ENCODE data around the gene L1CAM. TPM values are rescaled to one million over a fixed set of nuclear protein-coding genes. Genes with fewer than 3 reads are reported as not detected.

Gene L1CAM
- total RNA-seq, 1 donor from 2014 or later: 11.0 TPM

DNA sequence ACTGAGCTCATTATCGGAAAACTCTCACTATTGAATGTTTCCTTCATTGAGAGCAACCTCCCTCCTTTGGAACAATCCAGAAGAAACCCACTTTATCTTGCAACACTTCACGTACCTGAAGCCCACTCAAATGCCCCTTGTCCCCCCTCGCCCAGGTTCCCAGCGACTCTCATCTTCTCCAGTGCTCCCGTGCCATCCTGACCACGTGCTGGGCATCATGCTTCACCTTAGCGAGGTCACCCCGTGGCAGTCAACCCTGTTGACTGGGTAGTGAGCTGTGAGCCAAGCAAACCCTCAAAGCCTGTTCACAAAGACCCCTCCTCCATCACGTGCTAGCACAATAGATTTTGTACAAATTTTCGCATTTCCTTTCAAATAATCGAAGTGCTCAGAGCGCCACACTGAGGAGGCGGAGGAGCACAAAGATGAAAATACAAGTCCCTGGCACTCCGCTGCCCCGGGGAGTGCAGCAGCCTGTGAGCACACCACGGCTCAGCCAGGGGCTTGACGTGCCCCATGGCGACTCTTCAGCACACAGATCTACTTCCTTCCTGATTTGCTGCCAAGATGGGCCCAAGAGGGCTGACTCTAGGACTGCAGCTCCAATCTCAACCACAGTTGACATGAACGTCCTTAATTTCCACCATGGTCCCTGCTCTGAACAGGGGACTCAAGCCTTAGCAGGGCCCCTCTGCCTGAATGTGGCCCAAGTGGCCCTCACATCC, 71.2 kb downstream of the L1CAM start:
- TF ChIP-seq, protein P1, sequence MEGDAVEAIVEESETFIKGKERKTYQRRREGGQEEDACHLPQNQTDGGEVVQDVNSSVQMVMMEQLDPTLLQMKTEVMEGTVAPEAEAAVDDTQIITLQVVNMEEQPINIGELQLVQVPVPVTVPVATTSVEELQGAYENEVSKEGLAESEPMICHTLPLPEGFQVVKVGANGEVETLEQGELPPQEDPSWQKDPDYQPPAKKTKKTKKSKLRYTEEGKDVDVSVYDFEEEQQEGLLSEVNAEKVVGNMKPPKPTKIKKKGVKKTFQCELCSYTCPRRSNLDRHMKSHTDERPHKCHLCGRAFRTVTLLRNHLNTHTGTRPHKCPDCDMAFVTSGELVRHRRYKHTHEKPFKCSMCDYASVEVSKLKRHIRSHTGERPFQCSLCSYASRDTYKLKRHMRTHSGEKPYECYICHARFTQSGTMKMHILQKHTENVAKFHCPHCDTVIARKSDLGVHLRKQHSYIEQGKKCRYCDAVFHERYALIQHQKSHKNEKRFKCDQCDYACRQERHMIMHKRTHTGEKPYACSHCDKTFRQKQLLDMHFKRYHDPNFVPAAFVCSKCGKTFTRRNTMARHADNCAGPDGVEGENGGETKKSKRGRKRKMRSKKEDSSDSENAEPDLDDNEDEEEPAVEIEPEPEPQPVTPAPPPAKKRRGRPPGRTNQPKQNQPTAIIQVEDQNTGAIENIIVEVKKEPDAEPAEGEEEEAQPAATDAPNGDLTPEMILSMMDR (IDR thresholded peaks at IDR 0.05): no peak
- ChIA-PET CTCF (no interaction called here), POLR2A (no interaction called here)
- H3K36me3 Mint-ChIP-seq (ENCODE audit: low read depth): no peaks in the 10 kb centered on the region
- H3K4me3 Mint-ChIP-seq: no peak overlapping the region
- ATAC-seq (ENCODE audit: low read depth) (no peak), DNase-seq (no peak)
- no peaks in the 10 kb centered on the region for H3K9me3 Mint-ChIP-seq
- H3K27ac Mint-ChIP-seq: peak overlapping the region; percentile 35
- intact Hi-C loops (cut with micrococcal nuclease): loop anchor here (5.0 kb wide), 1 partner anchor 113 kb away; the partner anchor contains the start of gene ARHGAP4
- H3K4me1 Mint-ChIP-seq: peaks cover 7% of the 10 kb centered on the region
- peaks cover 12% of the 10 kb centered on the region for H3K27me3 Mint-ChIP-seq

DNA sequence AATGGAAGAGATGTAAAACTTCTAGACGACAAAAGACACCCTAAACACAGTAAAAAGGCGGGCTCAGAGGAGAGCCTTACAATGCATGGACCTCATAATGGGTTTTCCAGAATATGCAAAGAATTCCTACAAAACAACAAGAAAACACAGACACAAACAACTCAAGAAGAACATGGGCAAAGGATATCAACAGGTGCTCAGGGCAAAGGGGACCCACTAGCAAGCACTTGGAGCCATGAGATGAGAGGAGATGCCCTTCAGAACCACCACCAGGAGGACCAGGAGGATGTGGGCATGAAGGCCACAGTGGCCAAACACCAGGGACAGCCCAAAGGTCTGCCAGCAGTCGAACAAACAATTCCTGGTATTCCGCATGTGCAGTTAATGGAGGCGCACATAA, 72.8 kb downstream of the L1CAM start:
- TF ChIP-seq, protein P1 (IDR thresholded peaks at IDR 0.05): no peak
- Mint-ChIP-seq H3K27me3 (peaks cover 8% of the 10 kb centered on the region), H3K4me1 (peaks cover 7% of the 10 kb centered on the region), H3K9me3 (no peaks in the 10 kb centered on the region), H3K4me3 (no peak overlapping the region), H3K27ac (no peak overlapping the region), H3K36me3 (ENCODE audit: low read depth) (no peaks in the 10 kb centered on the region)
- intact Hi-C loops (cut with micrococcal nuclease): no loop called here
- ATAC-seq (ENCODE audit: low read depth) (no peak), DNase-seq (no peak)
- ChIA-PET CTCF (no interaction called here), POLR2A (no interaction called here)

DNA sequence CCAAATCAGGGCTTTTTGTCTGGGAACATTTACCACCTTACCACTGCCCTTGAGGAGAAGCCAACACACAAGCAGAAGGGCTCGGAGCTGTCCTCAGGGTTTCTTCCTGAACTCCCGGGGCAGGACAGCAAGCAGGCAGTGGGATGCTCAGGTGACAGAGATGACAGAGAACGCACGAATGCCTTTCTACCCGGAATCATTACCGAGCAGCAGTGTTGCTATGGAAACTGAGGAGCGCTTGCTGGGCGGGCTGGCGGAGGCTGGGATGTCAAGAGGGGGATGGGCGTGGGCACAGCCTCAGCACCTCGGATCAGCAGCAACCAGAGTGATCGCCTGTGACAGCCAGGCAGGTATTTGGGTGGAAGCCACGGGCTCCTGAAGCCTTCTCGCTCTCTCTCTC, 73.8 kb downstream of the L1CAM start:
- Mint-ChIP-seq H3K27ac (no peak overlapping the region), H3K4me1 (peaks cover 7% of the 10 kb centered on the region), H3K4me3 (no peak overlapping the region), H3K36me3 (ENCODE audit: low read depth) (no peaks in the 10 kb centered on the region), H3K9me3 (no peaks in the 10 kb centered on the region), H3K27me3 (peaks cover 8% of the 10 kb centered on the region)
- ChIA-PET POLR2A (no interaction called here), CTCF (no interaction called here)
- TF ChIP-seq, protein P1 (IDR thresholded peaks at IDR 0.05): no peak
- ATAC-seq (ENCODE audit: low read depth) (no peak), DNase-seq (no peak)
- intact Hi-C loops (cut with micrococcal nuclease): no loop called here

Other genes with a start within 250 kb of the L1CAM start
- gene DUSP9, start 239.0 kb downstream of the L1CAM start, total RNA-seq: 0.10 TPM in 1 of 2 replicates, not detected in the other
- not detected in 2 replicates for gene PNCK, start 212.4 kb downstream of the L1CAM start, total RNA-seq
- gene SLC6A8, start 198.2 kb downstream of the L1CAM start, total RNA-seq: 0.81 and 1.2 TPM in 2 replicates
- 90.5 and 90.7 TPM in 2 replicates for gene BCAP31, start 161.8 kb downstream of the L1CAM start, total RNA-seq
- gene ABCD1, start 161.3 kb downstream of the L1CAM start, total RNA-seq: 2.6 and 2.8 TPM in 2 replicates
- not detected in 2 replicates for gene PLXNB3, start 121.9 kb downstream of the L1CAM start, total RNA-seq
- gene SRPK3, start 105.1 kb downstream of the L1CAM start, total RNA-seq: not detected in 2 replicates
- 58.5 and 60.3 TPM in 2 replicates for gene IDH3G, start 91.8 kb downstream of the L1CAM start, total RNA-seq
- gene SSR4, start 91.5 kb downstream of the L1CAM start, total RNA-seq: 160 and 175 TPM in 2 replicates
- gene PDZD4, start 55.6 kb downstream of the L1CAM start, total RNA-seq: 0.07 TPM in 1 of 2 replicates, not detected in the other
- not detected in 2 replicates for gene AVPR2, start 18.5 kb upstream of the L1CAM start, total RNA-seq
- 151 and 158 TPM in 2 replicates for gene ARHGAP4, start 40.1 kb upstream of the L1CAM start, total RNA-seq
- gene NAA10, start 48.9 kb upstream of the L1CAM start, total RNA-seq: 94.8 and 109 TPM in 2 replicates
- 14.5 and 20.2 TPM in 2 replicates for gene RENBP, start 58.5 kb upstream of the L1CAM start, total RNA-seq
- 72.5 and 79.4 TPM in 2 replicates for gene HCFC1, start 85.6 kb upstream of the L1CAM start, total RNA-seq
- gene TMEM187, start 86.6 kb upstream of the L1CAM start, total RNA-seq: 2.0 and 2.9 TPM in 2 replicates
- 134 and 146 TPM in 2 replicates for gene IRAK1, start 133.7 kb upstream of the L1CAM start, total RNA-seq
- 56.8 and 69.0 TPM in 2 replicates for gene MECP2, start 211.5 kb upstream of the L1CAM start, total RNA-seq